ENCODE results near the gene JAM3. TPM values are rescaled to one million over a fixed set of nuclear protein-coding genes. Genes with fewer than 3 reads are reported as not detected.
A peak's percentile ranks its signal among the peaks of the same experiment; 100 is the strongest.

The JAM3 gene
- total RNA-seq, 2 donors from 2014 or later: 21.3 to 157 TPM

- Histone ChIP-seq H3K36me3 (no peaks in the 10 kb centered on the region), H3K4me1 (replicated peaks) (no peaks in the 10 kb centered on the region), H3K27ac (no peak overlapping the region), H3K27me3 (replicated peaks; ENCODE audit: insufficient read depth) (no peaks in the 10 kb centered on the region), H3K9me3 (no peaks in the 10 kb centered on the region), H3K4me3 (no peak overlapping the region)
- TF ChIP-seq POLR2AphosphoS5 (IDR thresholded peaks at IDR 0.05) (no peak), POLR2A (IDR thresholded peaks at IDR 0.05) (no peak), CTCF (IDR thresholded peaks at IDR 0.05) (no peak)
- peak; percentile 36 for DNase-seq (ENCODE audit: low spot score)
- WGBS: 84% methylated on average over 12 of the region's 12 CpGs
- intact Hi-C loops (cut with DNase I): no loop called here
These were observed 81.5 kb downstream of the JAM3 start for GRCh38 chr11:134150195-134150903.

- intact Hi-C loops (cut with DNase I): no loop called here
- Histone ChIP-seq H3K9me3 (no peaks in the 10 kb centered on the region), H3K36me3 (peaks cover 0 to 4% of the 10 kb centered on the region in 2 donors), H3K27me3 (replicated peaks; ENCODE audit: insufficient read depth) (no peaks in the 10 kb centered on the region), H3K4me3 (no peak overlapping the region), H3K27ac (no peak overlapping the region), H3K4me1 (replicated peaks) (no peaks in the 10 kb centered on the region)
- WGBS: 87% methylated on average over 10 of the region's 10 CpGs
- TF ChIP-seq POLR2AphosphoS5 (IDR thresholded peaks at IDR 0.05) (no peak), POLR2A (IDR thresholded peaks at IDR 0.05) (no peak), CTCF (IDR thresholded peaks at IDR 0.05) (no peak)
- no peak for DNase-seq (ENCODE audit: low spot score)
These were observed 82.3 kb downstream of the JAM3 start for GRCh38 chr11:134151083-134151747.

GRCh38 chr11:134152696-134153095 is 83.8 kb downstream of the JAM3 start:
- 65% methylated on average over 9 of the region's 9 CpGs for WGBS
- intact Hi-C loops (cut with DNase I): no loop called here
- Histone ChIP-seq H3K27ac (peak overlapping the region; percentile 13 to 20), H3K9me3 (no peaks in the 10 kb centered on the region), H3K4me1 (replicated peaks) (no peaks in the 10 kb centered on the region), H3K27me3 (replicated peaks; ENCODE audit: insufficient read depth) (no peaks in the 10 kb centered on the region), H3K36me3 (peaks cover 0 to 8% of the 10 kb centered on the region in 2 donors), H3K4me3 (no peak overlapping the region)
- TF ChIP-seq POLR2AphosphoS5 (IDR thresholded peaks at IDR 0.05) (no peak), CTCF (IDR thresholded peaks at IDR 0.05) (no peak), POLR2A (IDR thresholded peaks at IDR 0.05) (no peak)
- no peak for DNase-seq (ENCODE audit: low spot score)

GRCh38 chr11:134153147-134153905 is 84.5 kb downstream of the JAM3 start:
- H3K9me3 ChIP-seq: no peaks in the 10 kb centered on the region
- H3K4me1 ChIP-seq (replicated peaks): no peaks in the 10 kb centered on the region
- no peak overlapping the region for H3K4me3 ChIP-seq
- DNase-seq (ENCODE audit: low spot score): no peak
- intact Hi-C loops (cut with DNase I): no loop called here
- peak overlapping the region; percentile 13 to 20 for H3K27ac ChIP-seq
- no peak for TF ChIP-seq POLR2AphosphoS5 (IDR thresholded peaks at IDR 0.05)
- no peak for TF ChIP-seq CTCF (IDR thresholded peaks at IDR 0.05)
- no peak for TF ChIP-seq POLR2A (IDR thresholded peaks at IDR 0.05)
- 80% methylated on average over 30 of the region's 30 CpGs for WGBS
- H3K27me3 ChIP-seq (replicated peaks; ENCODE audit: insufficient read depth): no peaks in the 10 kb centered on the region
- peaks cover 0 to 8% of the 10 kb centered on the region in 2 donors for H3K36me3 ChIP-seq

All from prostate gland (tissue), 2 donors.